K562 (cell line): ENCODE measurements around the gene FASN. TPM values are rescaled to one million over a fixed set of nuclear protein-coding genes. Genes with fewer than 3 reads are reported as not detected.

Source experiments
- CBX5 ChIP-seq: IDR thresholded peaks from 2 replicates; pipeline ENCODE4 v1.6.1; 2014; ENCODE audit warnings: low read depth, borderline replicate concordance
- CREB5 ChIP-seq: fragments of 250-450 bp; sonication (Bioruptor Pico); IDR thresholded peaks from 2 replicates; pipeline ENCODE4 v1.5.0; 2020; ENCODE audit warnings: mild to moderate bottlenecking
- FOS ChIP-seq: IDR thresholded peaks from 3 replicates; pipeline ENCODE4 v1.6.1; 2011; ENCODE audit not compliant: insufficient read length; ENCODE audit errors: extremely low read depth
- GTF2A2 ChIP-seq: IDR thresholded peaks from 2 replicates; pipeline ENCODE4 v1.6.1; 2016; ENCODE audit warnings: mild to moderate bottlenecking, missing genetic modification characterization, missing compliant biosample characterization
- HDAC3 ChIP-seq: fragments of 450-650 bp; IDR thresholded peaks from 2 replicates; pipeline ENCODE4 v1.6.1; 2018; ENCODE audit warnings: borderline replicate concordance, mild to moderate bottlenecking, moderate library complexity; ENCODE audit not compliant: partially characterized antibody
- HMBOX1 ChIP-seq: sonication (generic); IDR thresholded peaks from 2 replicates; pipeline ENCODE4 v1.6.1; 2016
- LCOR ChIP-seq: sonication (generic); formaldehyde crosslinking; IDR thresholded peaks from 2 replicates; pipeline ENCODE4 v1.8.0; 2022; ENCODE audit warnings: mild to moderate bottlenecking, missing genetic modification reagents
- MCM5 ChIP-seq: fragments of 450-650 bp; IDR thresholded peaks from 2 replicates; pipeline ENCODE4 v1.6.1; 2016; ENCODE audit warnings: low read depth
- NR2C1 ChIP-seq, 2 experiments: fragments of 450-650 bp; IDR thresholded peaks; 2 replicates each; pipeline ENCODE4 v1.6.1; 2017; ENCODE audit warnings: mild to moderate bottlenecking in 2 of 2, antibody characterized with exemption in 1 of 2, inconsistent platforms in 1 of 2, missing compliant biosample characterization in 1 of 2, missing genetic modification characterization in 1 of 2
- NR3C1 ChIP-seq: sonication (generic); formaldehyde crosslinking; IDR thresholded peaks from 2 replicates; pipeline ENCODE4 v1.8.1; 2022; ENCODE audit warnings: missing genetic modification reagents
- PTBP1 ChIP-seq: fragments of 200-400 bp; formaldehyde crosslinking; IDR thresholded peaks from 2 replicates; pipeline ENCODE4 v1.6.1; 2017; ENCODE audit warnings: low read depth, low read length
- TOE1 ChIP-seq, 2 experiments: fragments of 450-650 bp in 1 of 2; sonication (generic) in 1 of 2; formaldehyde crosslinking in 1 of 2; IDR thresholded peaks; 2 replicates each; pipeline versions ENCODE4 v1.7.1 to v1.8.0; 2016 to 2022; ENCODE audit warnings: borderline replicate concordance in 2 of 2, mild to moderate bottlenecking in 2 of 2, antibody characterized with exemption in 1 of 2, inconsistent platforms in 1 of 2, low read depth in 1 of 2, missing genetic modification reagents in 1 of 2, moderate library complexity in 1 of 2
- YY1 ChIP-seq, 3 experiments: IDR thresholded peaks; 2 replicates each; pipeline ENCODE4 v1.6.1; 2011; ENCODE audit warnings: low read length in 2 of 3, mild to moderate bottlenecking in 2 of 3, moderate library complexity in 2 of 3, borderline replicate concordance in 1 of 3, control low read depth in 1 of 3, low read depth in 1 of 3; ENCODE audit not compliant: insufficient read depth in 3 of 3, insufficient replicate concordance in 2 of 3, control insufficient read depth in 1 of 3, insufficient read length in 1 of 3; ENCODE audit errors: extremely low read depth in 1 of 3
- ZFP30 ChIP-seq: fragments of 250-450 bp; sonication (Bioruptor Pico); IDR thresholded peaks from 2 replicates; pipeline ENCODE4 v1.8.0; 2022; ENCODE audit warnings: moderate library complexity, mild to moderate bottlenecking, inconsistent platforms, borderline replicate concordance
- ZNF124 ChIP-seq: sonication (generic); formaldehyde crosslinking; IDR thresholded peaks from 2 replicates; pipeline ENCODE4 v1.8.1; 2022; ENCODE audit warnings: missing genetic modification reagents
- ZNF217 ChIP-seq: sonication (generic); formaldehyde crosslinking; IDR thresholded peaks from 2 replicates; pipeline ENCODE4 v1.8.0; 2022; ENCODE audit warnings: mild to moderate bottlenecking, missing genetic modification reagents
- ZNF408 ChIP-seq: fragments of 250-450 bp; sonication (Bioruptor Pico); IDR thresholded peaks from 2 replicates; pipeline ENCODE4 v1.4.0; 2020; ENCODE audit warnings: low read depth, mild to moderate bottlenecking, moderate library complexity
- ZNF41 ChIP-seq: fragments of 250-450 bp; sonication (Bioruptor Pico); conservative IDR thresholded peaks from 2 replicates; pipeline ENCODE4 v1.4.0; 2020; ENCODE audit warnings: mild to moderate bottlenecking
- ZNF445 ChIP-seq: fragments of 250-450 bp; sonication (Bioruptor Pico); IDR thresholded peaks from 2 replicates; pipeline ENCODE4 v1.4.0; 2020; ENCODE audit warnings: low read depth, mild to moderate bottlenecking, moderate library complexity
- ZNF512 ChIP-seq: IDR thresholded peaks from 2 replicates; pipeline ENCODE4 v1.6.1; 2016; ENCODE audit warnings: missing genetic modification characterization, missing compliant biosample characterization
- polyA plus RNA-seq, 8 experiments: library from polyadenylated mRNA; depleted of rRNA in 4 of 8; stranded (reverse) in 5 of 8; unstranded in 3 of 8; fragments of >200 nt; fragmentation: Nextera tagmentation in 2 of 8; fragmentation: Illumina TruSeq in 1 of 8; extraction: Ambion mirVana in 2 of 8; extraction: Trizol in 1 of 8; gene quantifications; 2 replicates each; pipeline versions ENCODE4 v1.2.1 to v1.2.3, GENCODE V29; 2011 to 2014; ENCODE audit warnings: inconsistent platforms in 1 of 8, missing spikeins in 1 of 8
- total RNA-seq, 7 experiments: library from RNA; depleted of rRNA in 6 of 7; stranded (reverse); fragments of >200 nt in 6 of 7; fragmentation: Illumina TruSeq in 2 of 7; extraction: Trizol in 2 of 7; gene quantifications; 2 replicates each; pipeline versions ENCODE4 v1.2.1 to v1.2.3, GENCODE V29; 2011 to 2021; ENCODE audit warnings: low replicate concordance in 1 of 7
- TF ChIP-seq, protein P1 (sequence below), 2 experiments: fragments of 450-650 bp; IDR thresholded peaks; 2 replicates each; pipeline ENCODE4 v1.6.1; 2016

FASN gene
- total and polyA plus RNA-seq, 9 of the 15 experiments (the other 6 are each of a cell fraction or from before 2014, with no cell fraction given), result 0.15 to 663 (median 49.9) TPM

DNA sequence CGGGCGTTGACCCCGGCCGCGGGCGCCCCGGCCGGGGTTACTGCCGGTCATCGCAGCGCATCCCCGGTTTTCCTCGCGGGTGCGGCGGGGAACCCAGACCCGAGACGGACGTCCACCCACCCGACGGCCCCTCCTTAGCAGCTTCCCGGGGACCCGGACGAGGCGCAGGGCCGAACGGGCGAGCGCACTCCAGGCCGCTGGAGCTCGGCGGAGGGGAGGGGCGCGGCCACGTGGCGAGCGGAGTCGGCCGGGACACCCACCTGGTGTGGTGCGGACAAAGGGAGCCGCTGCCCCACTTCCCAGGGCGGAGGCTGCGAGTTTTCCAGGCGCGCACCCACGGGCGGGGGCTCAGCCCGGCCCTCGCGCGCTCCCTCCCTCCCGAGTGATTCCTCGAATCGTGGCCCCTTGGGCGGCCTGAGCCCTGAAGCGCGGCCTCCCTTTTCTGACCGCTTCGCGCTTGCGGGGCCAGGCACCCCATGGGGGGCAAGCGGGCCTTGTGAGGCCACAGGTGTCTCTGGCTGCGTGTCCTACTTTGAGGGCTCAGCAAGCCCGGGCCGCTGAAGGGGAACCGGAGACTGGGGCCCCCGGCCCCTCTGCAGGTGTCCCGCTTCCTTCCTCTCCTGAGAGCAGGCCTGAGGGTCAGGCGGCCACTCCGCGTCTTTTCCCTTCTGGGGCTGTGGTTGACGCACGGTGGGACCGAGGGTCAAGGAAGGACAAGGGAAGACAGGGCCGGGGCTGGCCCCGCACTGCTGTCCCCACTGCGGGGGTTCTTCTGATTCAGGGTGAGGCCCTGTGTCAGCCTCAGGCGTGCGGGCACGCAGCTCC is 1.1 kb upstream of the FASN start (continued):
- TF ChIP-seq ZFP30 (CRISPR knock-in tag) (no peak), HDAC3 (no peak), MCM5 (no peak), NR3C1 (peak; percentile 60; the same call in 1 of the 2 replicates), ZNF445 (CRISPR knock-in tag) (no peak), ZNF217 (CRISPR knock-in tag) (no peak), ZNF512 (tag) (no peak), CREB5 (no peak), ZNF124 (no peak), GTF2A2 (tag) (no peak), HMBOX1 (no peak), ZNF408 (CRISPR knock-in tag) (no peak), YY1 (IDR thresholded peaks at IDR 0.05; ENCODE audit: borderline replicate concordance in 1 of 3, control insufficient read depth in 1 of 3, extremely low read depth in 1 of 3, insufficient read depth in 3 of 3, insufficient read length in 1 of 3, insufficient replicate concordance in 2 of 3, low read depth in 1 of 3, low read length in 2 of 3) (no peak), FOS (no peak), LCOR (CRISPR knock-in tag) (0 out of 2 replicates have a peak, but pooled peaks have one; percentile 80), TOE1 (IDR thresholded peaks at IDR 0.05; ENCODE audit: borderline replicate concordance) (no peak), TOE1 (CRISPR knock-in tag; IDR thresholded peaks at IDR 0.05; ENCODE audit: borderline replicate concordance, low read depth) (no peak), CBX5 (no peak), ZNF41 (no peak), NR2C1 (IDR thresholded peaks at IDR 0.05) (no peak), NR2C1 (tag; IDR thresholded peaks at IDR 0.05) (no peak), PTBP1 (no peak)
- TF ChIP-seq, protein P1, sequence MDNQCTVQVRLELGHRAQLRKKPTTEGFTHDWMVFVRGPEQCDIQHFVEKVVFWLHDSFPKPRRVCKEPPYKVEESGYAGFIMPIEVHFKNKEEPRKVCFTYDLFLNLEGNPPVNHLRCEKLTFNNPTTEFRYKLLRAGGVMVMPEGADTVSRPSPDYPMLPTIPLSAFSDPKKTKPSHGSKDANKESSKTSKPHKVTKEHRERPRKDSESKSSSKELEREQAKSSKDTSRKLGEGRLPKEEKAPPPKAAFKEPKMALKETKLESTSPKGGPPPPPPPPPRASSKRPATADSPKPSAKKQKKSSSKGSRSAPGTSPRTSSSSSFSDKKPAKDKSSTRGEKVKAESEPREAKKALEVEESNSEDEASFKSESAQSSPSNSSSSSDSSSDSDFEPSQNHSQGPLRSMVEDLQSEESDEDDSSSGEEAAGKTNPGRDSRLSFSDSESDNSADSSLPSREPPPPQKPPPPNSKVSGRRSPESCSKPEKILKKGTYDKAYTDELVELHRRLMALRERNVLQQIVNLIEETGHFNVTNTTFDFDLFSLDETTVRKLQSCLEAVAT (IDR thresholded peaks at IDR 0.05), result no peak
